OCI-LY1 (cell line): ENCODE data around the gene DGCR2.

Experiments used
- CTCF ChIP-seq: fragments of 200-600 bp; sonication (generic), shearing (Covaris generic); IDR thresholded peaks from 2 replicates; pipeline ENCODE4 v1.5.1; 2017; ENCODE audit warnings: mild to moderate bottlenecking, antibody characterized with exemption, low read length, moderate library complexity, mixed read lengths
- EZH2 ChIP-seq: fragments of 200-600 bp; sonication (generic), shearing (Covaris generic); IDR thresholded peaks from 2 replicates; pipeline ENCODE4 v1.8.0; 2017; ENCODE audit warnings: borderline replicate concordance, mixed run types, mild to moderate bottlenecking, antibody characterized with exemption, low read length, moderate library complexity, mixed read lengths

GRCh38 chr22:19022755-19023154 is 99.5 kb downstream of the DGCR2 start:
- TF ChIP-seq EZH2 (no peak), CTCF (no peak)
